ENCODE results near the gene TSPAN14.
"Not testable (repeated sequence)": the region's sequence is repeated elsewhere in the genome, so short reads cannot be mapped to it uniquely, and the experiment has no call there.

The TSPAN14 gene, protein sequence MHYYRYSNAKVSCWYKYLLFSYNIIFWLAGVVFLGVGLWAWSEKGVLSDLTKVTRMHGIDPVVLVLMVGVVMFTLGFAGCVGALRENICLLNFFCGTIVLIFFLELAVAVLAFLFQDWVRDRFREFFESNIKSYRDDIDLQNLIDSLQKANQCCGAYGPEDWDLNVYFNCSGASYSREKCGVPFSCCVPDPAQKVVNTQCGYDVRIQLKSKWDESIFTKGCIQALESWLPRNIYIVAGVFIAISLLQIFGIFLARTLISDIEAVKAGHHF

DNA sequence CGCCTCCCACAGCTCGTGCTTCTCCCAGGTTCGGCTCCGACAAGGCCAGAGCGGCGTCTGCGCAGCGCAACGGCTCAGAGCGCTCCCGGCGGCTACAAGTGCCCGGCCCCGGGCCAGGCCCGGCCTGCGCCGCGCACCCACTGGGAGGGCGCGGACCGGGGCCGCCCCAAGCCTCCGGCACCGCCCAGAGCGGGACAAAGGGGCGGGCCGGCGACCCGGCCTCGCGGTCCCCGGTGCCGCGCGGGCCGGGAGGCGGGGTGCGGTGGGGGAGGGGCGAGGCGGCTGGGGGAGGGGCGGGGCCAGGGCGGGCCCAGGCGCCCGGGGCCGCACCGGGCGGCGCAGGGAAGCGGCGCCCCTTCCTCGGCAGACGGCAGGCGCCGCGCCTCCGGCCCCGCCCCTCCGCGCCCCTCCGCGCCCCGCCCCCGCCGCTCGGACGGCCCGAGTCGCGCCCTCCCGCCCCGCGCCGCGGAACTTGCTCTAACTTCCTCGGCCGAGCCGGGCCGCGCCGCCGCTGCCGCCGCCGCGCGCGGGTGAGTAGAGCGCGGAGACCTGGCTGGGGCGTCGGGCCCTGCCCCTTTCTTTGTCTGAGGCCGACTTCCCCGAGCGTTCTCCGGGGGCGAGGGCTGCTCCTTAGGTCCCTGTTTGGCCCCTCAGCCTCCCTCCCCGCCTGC is at the start of gene TSPAN14:
Gene TSPAN14 (plus strand): TSS at position 469 of the 671 bp plus-strand sequence. CDS start 34,924 bp downstream, outside the sequence.
- peak; percentile 89 for DNase-seq

DNA sequence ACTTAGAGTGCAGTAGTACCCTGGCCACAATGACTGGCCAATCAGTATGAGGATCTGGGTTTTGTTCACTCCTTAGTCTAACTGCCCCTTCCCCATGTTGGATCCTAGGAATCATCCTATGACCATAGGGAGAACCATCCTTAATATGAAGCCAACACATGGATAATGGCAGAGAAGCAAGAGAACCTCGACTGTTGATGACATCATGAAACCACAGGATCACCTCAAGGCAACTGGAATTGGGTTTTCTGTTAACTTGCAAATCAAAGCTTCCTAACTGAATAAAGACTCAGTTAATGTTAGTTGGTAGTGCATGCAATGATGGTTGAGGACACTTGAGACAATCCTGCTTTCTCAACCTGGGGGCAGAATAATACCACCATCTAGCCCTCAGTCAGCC is 49.1 kb upstream of the TSPAN14 start:
- DNase-seq, result no peak

DNA sequence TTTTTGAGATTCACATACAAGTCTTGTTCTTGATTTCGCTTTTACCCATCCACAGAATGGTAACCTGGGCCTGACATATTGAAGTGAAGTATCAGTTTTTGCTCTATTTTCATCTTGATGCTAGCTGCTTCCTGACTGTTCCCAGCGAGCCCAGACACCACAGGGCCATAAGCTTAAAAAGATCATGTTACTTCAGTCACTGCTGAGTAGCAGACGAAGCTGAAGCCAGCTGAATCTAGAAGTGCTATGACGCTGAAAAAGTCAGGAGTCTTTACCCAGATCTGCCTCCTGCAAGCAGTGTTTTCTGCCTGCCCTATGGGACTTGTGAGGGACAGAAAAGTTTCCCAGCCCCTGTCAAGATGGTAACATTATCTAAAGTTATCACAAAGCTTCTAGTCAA is 48.5 kb upstream of the TSPAN14 start:
- DNase-seq, result no peak

DNA sequence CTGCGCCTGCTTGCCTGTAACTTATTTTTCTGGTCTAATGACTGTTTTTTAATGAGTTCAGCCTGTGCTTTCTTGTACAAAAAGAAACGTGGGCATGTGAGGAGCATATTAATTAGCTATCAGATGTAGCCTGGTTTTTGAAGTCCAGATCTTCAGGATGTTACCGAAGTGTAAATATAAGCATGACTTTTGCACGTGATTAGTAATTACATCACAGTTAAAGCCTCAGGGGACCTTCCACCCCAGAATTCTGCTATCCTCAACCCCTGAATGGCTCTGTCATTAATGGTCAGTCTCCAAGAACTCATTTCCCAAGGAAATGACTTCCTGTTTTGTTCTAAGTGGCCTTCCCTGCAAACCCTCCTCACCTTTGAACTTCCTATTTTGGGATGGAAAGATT is 47.9 kb upstream of the TSPAN14 start:
- no peak for DNase-seq

DNA sequence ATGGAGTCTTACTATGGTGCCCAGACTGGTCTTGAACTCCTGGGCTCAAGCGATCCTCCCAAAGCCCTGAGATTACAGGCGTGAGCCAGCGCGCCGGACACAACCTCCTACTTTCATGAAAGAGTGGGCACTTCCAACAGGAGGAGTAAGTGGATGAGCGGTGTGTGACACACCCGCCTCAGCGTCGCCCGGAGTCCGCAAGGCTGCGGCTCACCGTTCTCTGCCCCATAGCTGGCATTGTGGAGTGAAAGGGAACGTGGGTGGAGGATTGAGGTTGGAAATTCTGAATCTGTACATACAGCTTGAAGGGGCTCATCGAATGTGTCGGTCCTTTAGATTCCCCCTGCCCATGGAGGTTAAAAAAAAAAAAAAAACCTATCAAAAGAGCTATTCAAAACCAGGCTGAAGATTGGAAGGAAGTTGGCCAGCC is 46.3 kb upstream of the TSPAN14 start:
- DNase-seq, result peak; percentile 77

DNA sequence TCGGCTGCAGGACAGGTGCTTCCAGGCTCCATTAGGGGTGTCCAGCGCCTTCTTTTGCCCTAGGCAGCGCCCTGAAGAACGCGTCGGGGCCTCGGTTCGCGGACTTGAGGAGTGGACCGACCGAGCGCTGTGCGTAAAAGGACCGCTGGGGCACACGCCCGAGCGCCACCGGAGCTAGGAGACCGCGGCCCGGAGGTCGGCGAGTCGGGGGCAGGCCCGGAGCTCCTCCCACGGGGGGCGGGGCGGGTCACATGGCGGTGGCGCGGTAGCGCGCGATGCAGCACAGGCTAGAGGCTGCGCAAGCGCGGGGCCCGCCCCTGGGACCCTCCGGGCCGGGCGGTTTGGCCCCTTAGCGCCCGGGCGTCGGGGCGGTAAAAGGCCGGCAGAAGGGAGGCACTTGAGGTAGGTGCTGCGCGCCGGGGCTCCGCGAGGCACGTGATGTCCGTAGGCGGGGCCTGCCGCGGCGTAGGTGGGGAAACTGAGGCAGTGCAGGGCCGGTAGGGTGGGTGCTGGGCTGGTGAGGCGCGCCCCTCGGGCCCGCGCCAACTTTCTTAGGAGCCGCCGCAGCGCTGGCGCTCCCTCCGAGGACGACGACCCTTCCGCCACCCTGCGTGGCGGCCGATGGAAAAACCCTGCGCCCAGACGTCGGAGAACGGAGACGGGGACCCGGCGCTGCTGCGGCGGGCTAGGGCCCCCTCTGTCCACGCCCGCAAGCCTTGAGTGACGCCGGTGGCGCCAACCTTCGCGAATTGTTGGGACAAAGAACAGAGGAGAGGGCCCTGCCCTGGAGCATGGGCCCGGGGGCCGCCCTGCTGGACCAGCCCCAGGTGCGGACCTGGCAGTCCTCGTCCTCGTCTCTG is 45.6 kb upstream of the TSPAN14 start, which contains the start of gene PRXL2A:
Gene PRXL2A (plus strand): TSS at position 310 of the 860 bp plus-strand sequence. CDS start 11,917 bp downstream, outside the sequence.
- DNase-seq, result peak; percentile 94

DNA sequence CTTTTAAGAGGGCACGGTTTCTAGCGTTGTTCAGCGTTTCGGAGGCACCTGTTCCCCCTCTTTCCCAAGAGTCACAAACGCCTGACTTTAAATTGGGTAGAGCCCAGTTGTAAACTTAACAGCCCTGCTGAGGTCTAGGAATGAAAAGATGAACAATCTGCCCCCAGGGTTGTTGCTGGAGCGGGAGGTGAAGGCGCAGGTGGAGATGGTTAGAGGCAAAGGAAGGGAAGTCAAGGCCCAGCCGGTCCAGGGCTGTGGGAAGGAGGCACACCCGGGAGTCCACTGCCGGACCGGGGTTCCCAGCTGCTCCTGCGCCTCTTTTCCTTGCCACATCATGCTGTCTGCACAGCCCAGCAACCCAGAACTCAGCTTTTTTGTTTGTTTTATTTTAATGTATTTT is 45.0 kb upstream of the TSPAN14 start:
- peak; percentile 65 for DNase-seq

DNA sequence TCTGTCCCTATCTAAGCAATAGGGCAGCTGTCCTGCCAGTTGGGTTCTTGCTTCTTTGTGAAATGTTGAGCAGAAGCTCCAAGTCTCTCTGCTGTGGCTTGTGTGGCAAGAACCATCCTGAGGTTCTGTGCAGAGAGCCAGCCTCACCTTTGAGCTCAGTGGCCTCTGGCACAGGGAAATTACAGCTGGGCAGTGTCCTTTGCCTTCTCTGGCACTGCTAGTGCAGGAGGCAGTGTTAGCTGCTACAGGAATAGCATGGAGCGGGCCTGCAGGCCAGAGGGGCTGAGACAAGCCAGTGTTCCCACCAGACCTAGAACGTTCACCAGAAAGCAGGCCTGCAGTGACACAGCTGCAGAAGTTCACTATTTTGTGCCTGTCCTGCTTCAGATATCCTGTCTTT is 44.0 kb upstream of the TSPAN14 start:
- DNase-seq, result peak; percentile 58

DNA sequence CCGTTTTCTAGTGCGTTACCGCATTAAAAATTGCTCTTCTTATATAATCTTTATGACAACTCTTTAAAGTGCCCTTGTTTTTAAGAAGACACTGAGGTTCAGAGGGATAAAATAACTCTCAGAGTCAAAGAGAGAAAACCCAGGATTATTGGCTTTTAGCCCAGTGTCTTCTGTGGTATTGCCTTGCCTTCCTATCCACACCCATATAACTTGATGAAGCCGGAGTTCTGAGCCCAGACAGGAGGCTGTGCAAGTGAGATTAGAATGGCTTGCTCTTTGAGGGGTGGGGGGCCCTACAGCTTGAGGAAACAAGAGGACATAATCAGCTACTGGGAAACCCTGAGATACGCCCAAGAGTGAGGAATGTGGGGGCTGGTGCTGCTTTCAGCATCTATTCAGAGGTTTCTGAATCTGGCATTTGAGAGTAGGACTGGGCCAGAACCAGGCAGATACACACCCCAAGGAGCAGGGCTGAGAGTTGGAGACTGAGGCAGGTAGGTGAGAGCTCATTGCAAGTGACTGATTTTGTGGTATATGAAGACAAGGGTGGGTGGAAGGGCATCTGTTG is 43.4 kb upstream of the TSPAN14 start:
- DNase-seq, result no peak

DNA sequence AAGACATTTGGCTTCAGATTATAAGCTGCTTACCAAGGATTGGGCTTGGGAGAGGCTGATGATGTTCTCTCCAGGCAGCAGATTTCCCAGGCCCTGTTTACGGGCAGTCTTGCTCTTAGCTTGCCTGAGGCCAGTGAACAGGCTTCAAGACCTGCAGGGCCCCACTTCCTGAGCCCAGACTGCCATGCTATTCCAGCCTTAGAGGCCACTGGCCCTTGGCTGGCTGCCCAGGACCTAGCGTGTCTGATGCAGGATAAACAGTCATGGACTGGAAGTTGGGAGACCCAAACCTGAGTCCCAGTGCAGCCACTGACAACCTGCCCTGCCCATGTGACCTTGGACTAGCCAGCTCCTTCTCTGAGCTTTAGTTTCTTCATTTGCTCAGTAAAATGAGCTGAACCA is 42.8 kb upstream of the TSPAN14 start:
- DNase-seq, result peak; percentile 60

DNA sequence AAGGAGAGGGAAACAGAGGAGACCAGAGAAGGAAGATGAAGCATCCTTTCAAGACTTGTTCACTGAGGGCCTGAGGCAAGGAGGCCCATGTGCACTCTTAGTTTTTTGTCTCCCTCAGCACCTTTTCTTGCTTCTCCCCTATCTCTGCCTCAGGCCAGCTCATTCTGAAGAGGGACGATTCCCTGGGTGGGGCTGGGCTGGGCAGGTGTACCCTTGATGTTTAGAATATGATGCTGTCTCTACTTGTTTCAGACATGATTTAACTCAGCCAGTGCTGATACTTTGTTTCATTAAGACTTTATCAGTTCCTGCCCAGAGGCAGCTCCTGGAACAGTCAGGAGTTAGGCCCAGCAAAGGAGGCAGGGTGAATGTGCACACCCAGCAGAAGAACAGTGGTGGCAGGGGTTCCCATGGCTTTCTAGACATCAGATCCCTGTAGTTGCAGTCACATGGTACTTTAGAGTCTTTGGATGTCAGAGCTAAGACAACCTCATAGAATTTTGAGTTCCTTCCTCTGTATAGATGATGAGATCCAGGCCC is 42.4 kb upstream of the TSPAN14 start:
- DNase-seq, result no peak

DNA sequence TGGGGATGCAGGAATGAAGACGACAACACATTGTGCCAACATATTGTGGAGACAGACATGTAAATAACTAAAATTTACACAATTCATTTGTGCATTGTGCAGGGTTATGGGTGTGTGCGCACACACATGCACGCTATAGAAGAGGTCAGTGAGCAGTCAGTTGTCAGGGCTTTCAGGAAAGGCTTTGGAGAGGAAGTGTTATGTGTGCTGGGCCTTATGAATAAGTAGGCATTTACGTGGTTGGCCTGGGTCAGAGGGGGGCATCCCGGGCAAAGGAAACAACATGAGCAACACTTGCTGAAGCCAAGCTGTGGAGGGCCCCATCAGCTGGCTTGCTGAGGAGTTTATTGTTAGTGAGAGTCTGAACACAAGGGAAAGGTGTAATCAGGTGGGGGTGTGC is 41.6 kb upstream of the TSPAN14 start:
- DNase-seq, result no peak

DNA sequence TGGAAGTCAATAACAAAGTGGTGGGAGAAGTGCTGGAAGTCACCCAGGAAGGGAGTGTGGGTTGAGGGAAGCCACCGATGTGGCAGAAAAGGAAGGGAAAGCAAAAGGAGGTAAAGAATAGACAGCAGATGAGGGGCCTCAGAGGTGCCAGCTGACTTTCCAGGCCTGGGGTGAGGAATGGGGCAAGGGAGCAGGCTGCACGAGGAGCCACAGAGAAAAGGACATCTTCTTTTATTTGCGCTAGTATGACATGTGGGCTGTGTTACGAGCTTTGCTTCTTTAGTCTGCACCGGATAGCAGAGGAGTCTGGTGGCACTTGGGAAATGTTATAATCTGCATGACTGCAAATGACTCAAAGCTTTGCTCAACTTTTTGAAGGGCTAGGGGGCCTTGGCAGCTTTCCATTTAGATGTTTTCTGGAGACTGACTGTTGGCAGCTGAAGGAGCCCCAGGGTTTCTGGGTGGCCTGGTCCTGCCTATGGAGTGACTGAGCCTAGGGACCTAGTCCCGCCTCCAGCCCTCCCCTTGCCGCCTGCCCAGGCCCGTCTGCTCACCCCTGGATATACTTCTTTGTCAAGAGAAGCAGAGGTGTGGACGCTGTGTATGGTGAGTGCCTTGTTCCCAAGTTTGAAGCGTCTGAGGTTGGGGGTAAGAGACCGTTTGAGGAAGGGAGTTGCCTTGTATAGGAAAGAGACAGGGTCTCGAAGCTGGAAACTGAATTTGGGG is 40.7 kb upstream of the TSPAN14 start:
- DNase-seq, result no peak

DNA sequence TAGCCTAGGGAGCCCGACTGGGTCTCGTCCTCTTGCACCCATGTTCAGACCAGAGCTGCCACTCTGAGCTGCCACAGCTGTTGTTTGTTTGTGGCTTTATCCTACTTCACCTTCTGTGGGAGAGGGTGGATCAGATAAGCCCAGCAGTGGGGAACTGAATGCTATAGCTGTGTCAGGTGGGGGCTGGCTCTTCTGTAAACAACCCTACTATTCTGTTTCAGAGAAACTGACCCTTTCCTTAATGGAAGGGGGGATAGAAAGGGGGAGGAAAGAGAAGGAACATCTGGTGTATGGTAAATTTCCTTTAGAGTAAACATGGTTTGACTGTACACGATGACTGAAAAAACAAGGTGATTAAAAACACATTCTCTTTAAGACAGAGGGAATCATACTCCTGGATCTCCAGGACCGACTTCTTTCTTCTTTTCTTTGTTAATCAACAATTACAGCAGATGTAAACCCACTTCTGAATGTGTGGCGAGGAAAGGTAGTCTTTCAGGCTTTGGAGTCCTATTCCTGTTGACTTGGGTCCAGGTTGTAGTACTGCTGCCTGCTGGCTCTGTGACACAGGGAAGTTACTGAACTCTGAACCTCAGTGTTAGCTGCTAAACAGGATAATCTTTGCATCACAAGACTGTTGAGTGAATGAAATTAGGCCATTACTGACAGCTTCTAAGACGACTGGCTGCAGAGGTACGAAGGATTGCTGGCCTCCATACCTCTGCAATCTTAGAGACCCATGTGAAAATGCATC is 39.8 kb upstream of the TSPAN14 start:
- no peak for DNase-seq

DNA sequence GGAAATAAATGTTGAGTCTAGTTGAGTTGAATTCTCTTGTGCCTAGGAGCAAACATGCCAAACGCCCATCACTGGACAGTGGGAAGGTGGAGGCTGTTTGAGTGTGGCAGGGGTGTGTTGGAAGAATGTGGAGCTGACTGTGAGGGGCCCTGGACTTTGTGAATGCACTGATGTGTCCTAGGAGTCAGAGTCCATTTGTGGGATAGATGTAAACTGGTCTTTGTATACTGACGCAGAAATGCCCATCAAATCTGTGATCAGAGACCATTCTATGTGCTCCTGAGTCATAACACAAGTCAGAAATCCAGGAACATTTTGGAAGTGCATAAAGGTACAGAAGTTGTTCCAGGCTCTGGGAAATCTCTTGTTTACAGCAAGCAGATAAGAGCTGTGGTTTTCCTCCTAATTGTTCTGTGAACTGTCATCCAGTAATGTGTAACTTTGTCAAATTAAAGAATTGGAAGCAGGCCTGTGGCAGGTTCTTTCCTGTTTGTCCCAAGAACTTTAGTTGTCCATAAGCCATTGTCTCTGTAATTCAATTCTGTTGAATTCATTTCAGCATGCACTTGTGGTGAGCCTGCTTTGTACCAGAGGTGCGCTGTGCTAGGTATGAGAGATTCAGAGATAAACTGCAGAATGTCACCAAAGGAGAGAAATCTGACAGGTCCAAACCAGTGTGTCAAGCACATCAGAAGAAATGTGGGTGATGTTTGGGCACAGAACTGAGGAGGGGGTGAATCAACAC is 38.2 kb upstream of the TSPAN14 start:
- no peak for DNase-seq

DNA sequence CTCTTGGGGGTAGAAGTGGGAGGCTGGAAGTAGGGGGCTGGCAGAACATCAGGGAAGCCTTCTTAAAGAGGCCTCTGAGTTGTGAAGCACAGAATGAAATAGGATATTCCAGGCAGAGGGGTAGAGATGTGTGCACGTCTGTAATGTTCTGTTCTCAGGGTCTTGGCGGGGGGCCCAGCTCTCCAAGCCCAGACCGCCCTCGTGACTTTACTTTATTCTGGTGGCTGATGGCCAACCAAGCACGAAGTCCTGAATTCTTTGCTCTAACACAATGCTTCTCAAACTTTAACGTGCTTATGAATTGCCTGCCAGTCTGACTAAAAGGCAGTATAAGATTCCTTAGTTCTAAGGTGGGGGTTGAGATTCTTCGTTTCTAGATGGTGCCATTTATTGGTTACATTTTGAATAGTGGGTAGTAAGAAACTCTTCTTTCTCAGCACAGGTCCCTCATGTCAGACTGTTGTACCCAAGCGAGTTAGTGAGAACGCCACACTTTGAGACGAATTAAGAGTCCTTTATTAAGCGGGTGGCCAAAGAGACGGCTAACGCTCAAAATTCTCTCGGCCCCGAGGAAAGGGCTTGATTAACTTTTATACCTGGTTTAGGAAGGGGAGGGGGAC is 37.5 kb upstream of the TSPAN14 start:
- no peak for DNase-seq

DNA sequence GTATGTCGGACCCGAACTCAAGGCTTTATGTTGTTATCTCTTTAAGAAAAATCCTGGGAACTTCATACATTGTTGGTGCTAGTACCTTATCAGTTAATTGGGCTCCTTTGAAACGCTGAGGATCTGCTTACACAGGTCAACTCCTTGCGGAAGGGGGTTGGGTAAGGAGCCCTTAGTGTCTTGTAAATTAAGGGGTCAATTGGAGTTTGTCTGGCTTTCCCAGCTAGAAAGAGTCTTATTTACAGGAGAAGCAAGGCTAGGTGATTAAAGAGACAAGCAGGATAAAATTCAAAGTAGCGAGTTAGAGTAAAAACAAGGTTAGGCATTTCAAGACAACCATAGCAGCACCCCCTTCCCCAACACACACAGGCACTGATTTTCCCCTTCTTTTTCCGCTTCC is 36.9 kb upstream of the TSPAN14 start:
- not testable (repeated sequence) for DNase-seq

DNA sequence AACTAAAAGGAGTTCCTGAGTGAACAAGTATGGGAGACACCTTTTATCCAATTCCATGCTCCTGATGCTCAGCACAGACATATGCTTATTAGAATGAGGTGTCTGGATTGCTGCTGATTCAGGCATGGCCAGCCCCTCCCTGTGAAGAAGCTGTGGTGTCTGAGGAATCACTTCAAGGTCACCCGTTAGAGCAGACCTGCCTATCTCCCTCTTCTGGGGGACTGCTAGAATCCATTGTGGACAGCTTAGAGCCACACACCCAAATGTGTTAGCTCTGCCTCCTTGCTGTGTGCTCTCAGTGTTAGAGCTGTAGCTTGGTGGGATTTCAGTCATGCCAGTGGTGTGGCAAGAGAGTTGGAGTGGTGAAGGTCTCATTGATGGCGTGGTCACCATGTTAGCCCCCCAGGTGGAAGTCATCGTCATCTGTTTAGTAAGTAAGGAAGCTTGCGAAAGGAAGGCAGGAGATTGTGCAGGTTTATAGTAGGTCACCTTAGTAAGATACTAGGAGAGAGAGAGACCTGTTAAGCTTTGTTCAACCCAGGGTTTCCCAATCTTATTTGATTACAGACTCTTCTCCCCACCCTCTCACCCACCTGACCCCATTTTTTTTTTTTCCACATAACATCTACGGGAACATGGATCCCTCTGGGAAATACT is 32.9 kb upstream of the TSPAN14 start:
- no peak for DNase-seq

DNA sequence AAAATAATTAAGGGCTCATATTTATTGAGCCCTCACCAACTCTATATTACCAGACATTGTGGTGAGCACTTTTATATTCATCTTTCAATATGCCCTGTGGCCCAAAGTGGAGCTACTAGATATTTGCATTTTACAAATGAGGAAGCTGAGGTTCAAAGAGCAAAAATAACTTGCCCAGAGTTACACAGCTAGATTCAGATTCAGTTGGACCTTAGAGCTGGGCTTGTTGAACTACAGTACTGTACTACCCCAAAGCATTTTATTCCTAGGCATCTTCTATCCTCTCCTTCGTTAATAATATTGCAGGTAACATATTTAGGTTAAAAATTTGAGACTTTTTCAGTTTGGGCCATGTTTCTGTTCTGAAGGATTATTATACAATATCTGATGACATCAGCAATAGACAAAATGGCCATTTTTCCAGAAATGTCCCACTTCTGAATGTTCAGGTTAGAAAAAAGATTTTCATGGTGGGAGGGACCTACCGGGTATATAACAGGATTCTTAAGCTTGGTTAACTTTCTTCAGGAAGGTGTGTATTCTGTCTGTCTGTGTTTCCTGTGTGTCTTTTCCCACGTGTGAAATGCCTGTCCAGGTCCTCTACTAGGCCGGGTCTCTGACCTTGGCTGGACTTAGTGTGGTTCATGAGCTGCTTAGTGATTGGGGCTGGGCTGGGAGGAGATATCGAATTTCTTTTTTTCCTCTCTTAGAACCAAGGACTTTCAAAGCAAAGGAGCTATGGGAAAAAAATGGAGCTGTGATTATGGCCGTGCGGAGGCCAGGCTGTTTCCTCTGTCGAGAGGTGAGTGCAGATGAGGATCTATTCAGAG is 32.2 kb upstream of the TSPAN14 start:
- no peak for DNase-seq
